Astrocyte of the spinal cord (primary cell): ENCODE data around the gene ATF7IP2.

Source experiments
- DNase-seq: peaks from one replicate; pipeline ENCODE4 v3.0.0; 2011; ENCODE audit warnings: low read depth, low spot score
- H3K4me3 ChIP-seq: 2 replicates; pipeline ENCODE4 v1.5.1; 2011; ENCODE audit warnings: low read depth, mild to moderate bottlenecking, low read length, moderate library complexity
- CTCF ChIP-seq: IDR thresholded peaks from 2 replicates; pipeline ENCODE4 v1.5.1; 2012; ENCODE audit warnings: low read depth, mild to moderate bottlenecking, low read length, inconsistent platforms
- in situ Hi-C: cut with HindIII; loops from 2 replicates; pipeline ENCODE4 v1.10.0; 2017; ENCODE audit warnings: low sequenced_read_pairs

Gene ATF7IP2

DNA sequence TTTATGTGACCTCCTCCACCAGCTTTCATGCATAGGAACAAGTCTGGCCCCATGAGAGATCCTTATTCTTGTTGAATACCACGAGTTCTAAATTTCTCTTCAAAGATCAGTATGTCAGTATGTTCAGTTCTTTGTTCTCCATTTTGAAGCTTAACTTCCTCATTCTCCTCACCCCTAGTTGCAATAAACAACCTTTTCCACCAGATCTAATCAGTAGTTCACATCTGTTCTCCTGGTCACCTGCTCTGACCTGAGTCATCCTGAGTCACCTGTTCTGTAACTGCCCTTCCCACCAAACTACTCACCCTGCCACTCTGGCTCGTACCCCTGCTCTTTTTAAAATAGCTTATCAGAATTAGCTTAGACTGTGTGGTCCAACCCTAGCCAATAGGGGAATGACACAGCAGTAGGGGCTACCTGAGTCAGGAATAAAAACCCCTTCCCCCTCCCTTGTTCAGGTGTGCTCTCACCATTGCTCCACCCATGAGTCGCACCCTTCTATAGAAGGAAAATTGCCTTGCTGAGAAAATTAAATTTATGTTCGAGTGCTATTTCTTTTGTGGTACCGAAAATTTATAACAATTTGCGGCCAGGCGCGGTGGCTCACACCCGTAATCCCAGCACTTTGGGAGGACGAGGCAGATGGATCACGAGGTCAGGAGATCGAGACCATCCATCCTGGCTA lies 100.0 kb downstream of the ATF7IP2 start:
- in situ Hi-C loops, result no loop called here
- no peak for TF ChIP-seq CTCF
- no peak overlapping the region for H3K4me3 ChIP-seq
- DNase-seq, result no peak

DNA sequence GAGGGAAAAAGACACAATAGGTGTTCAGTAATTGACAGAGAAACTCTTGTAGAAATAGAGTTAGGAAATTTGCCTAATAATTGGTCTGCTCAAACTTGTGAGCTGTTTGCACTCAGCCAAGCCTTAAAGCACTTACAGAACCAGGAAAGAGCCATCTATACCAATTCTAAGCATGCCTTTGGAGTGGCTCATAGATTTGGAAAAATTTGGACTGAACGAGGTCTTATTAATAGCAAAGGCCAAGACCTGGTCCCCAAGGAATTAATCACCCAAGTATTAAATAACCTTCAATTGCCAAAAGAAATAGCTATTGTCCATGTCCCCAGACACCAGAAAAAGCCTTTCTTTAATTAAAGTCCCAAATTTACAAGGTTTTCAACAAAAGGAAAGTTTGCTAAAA lies 104.3 kb downstream of the ATF7IP2 start:
- no peak for TF ChIP-seq CTCF
- no peak overlapping the region for H3K4me3 ChIP-seq
- no peak for DNase-seq
- in situ Hi-C loops, result no loop called here

- no peak for TF ChIP-seq CTCF
- no peak for DNase-seq
Measured at GRCh38 chr16:10493276-10493675, 107.4 kb downstream of the ATF7IP2 start.

DNA sequence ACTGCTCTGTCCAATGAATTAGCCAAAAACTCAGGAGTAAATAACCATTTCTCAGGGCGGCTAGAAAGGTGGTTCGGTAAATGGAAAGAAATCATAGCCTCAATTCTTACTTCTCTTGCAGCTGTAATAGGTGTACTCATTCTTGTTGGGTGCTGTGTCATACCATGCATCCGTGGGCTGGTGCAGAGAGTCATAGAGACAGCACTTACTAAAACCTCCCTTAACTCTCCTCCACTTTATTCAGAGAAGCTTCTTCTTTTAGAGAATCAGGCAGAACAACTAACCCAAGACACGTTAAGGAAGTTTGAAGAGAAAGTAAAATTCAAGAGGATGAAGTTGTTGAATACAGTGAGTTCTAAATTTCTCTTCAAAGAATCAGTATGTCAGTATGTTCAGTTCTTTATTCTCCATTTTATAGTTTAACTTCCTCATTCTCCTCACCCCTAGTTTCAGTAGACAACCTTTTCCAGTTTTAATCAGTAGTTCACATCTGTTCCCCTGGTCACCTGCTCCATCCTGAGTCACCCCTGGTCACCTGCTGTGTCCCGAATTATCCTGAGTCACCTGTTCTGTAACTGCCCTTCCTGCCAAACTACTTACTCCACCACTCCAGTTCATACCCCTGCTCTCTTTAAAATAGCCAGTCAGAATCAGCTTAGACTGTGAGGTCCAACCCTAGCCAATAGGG lies 108.6 kb downstream of the ATF7IP2 start:
- DNase-seq, result no peak
- no peak for TF ChIP-seq CTCF
- no peak overlapping the region for H3K4me3 ChIP-seq
- in situ Hi-C loops, result no loop called here

More at GRCh38 chr16:10493276-10493675, 107.4 kb downstream of the ATF7IP2 start:
- in situ Hi-C loops, result no loop called here
- no peak overlapping the region for H3K4me3 ChIP-seq

- no peak for TF ChIP-seq CTCF
- no peak for DNase-seq
- in situ Hi-C loops, result no loop called here
- no peak overlapping the region for H3K4me3 ChIP-seq
Measured at GRCh38 chr16:10495031-10495345, 109.1 kb downstream of the ATF7IP2 start.

GRCh38 chr16:10497132-10498101 lies 111.6 kb downstream of the ATF7IP2 start:
- DNase-seq, result no peak
- H3K4me3 ChIP-seq, result no peak overlapping the region
- no peak for TF ChIP-seq CTCF
- in situ Hi-C loops, result no loop called here
